ENCODE measurements around the gene ESAM.
A peak's percentile ranks its signal among the peaks of the same experiment; 100 is the strongest.

Gene ESAM

GRCh38 chr11:124727474-124727873, 34.6 kb downstream of the ESAM start:
- no peak for DNase-seq

GRCh38 chr11:124725719-124726105, 36.4 kb downstream of the ESAM start:
- DNase-seq: no peak

- no peak for DNase-seq
These were observed 36.9 kb downstream of the ESAM start for GRCh38 chr11:124724979-124725718.

- DNase-seq: no peak
These were observed 39.9 kb downstream of the ESAM start for GRCh38 chr11:124722176-124722575.

- no peak for DNase-seq
These were observed 42.6 kb downstream of the ESAM start for GRCh38 chr11:124719534-124719933.

GRCh38 chr11:124718801-124719200, 43.3 kb downstream of the ESAM start:
- no peak for DNase-seq

- DNase-seq: peak; percentile 7
These were observed 44.1 kb downstream of the ESAM start for GRCh38 chr11:124717786-124718651.

- DNase-seq: no peak
These were observed 44.7 kb downstream of the ESAM start for GRCh38 chr11:124717421-124717785.

GRCh38 chr11:124716591-124716990, 45.5 kb downstream of the ESAM start:
- DNase-seq: no peak

GRCh38 chr11:124712392-124712791, 49.7 kb downstream of the ESAM start:
- no peak for DNase-seq

GRCh38 chr11:124707829-124708228, 54.3 kb downstream of the ESAM start:
- no peak for DNase-seq
